GM12864 (cell line): ENCODE measurements around the gene TLR1.
A peak's percentile ranks its signal among the peaks of the same experiment; 100 is the strongest.

Experiments
- DNase-seq: peaks from one replicate; pipeline ENCODE4 v3.0.0-alpha.2; 2011; ENCODE audit warnings: low read depth
- H3K4me3 ChIP-seq: 2 replicates; pipeline ENCODE4 v1.5.1; 2011; ENCODE audit warnings: mild to moderate bottlenecking, low read depth, low read length, control low read depth
- CTCF ChIP-seq: IDR thresholded peaks from 2 replicates; pipeline ENCODE4 v1.5.1; 2011; ENCODE audit warnings: low read depth, mild to moderate bottlenecking, moderate library complexity, low read length, control low read depth, inconsistent platforms; ENCODE audit errors: missing control alignments

The TLR1 gene

DNA sequence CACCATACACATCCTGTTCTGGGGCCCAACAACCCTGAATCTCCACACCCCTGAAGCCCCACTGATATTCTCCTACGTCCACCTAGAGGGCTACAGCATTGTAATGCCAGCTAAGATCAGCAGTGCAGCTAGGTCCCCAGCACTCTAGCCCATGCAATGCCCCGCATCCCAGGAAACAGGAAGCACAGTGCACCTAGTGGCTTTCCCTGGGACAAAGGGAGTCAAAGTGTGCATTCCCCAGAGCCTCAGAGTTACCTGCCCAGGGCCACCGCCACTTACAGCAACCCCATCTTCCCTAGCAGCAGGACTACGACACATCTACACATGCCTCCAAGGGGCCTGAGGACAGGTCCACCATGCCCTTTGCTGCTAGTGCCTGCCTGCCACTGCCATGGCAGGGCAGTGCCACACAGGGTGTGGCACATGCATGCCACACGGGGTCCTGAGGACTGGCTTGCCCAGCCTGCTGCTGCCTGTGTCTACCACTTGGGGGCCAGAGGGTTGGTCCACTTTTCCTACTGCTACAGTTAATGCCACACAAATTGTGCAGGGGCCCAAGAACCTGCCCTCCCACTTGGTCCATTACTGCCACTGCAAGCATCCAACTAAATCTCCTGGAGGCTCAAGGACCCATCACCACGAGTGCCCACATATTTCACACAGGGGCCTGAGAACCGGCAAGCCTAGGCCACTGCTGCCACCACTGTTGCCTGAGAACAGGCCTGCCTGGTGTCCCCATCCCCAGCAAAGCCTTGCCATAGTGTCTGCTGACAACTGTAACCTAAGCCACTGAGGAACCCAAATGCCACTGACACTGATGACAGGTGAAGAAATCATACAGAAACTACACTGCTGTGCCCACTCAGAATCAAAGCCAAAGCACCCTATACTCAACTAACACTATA lies 28.3 kb upstream of the TLR1 start:
- no peak overlapping the region for H3K4me3 ChIP-seq
- no peak for DNase-seq
- TF ChIP-seq CTCF = peak; percentile 54

- DNase-seq = no peak
- H3K4me3 ChIP-seq = no peak overlapping the region
These were observed 27.6 kb upstream of the TLR1 start for GRCh38 chr4:38832206-38832605.

GRCh38 chr4:38831653-38832052 lies 27.1 kb upstream of the TLR1 start:
- no peak overlapping the region for H3K4me3 ChIP-seq
- TF ChIP-seq CTCF = no peak
- DNase-seq = no peak

More at GRCh38 chr4:38832206-38832605, 27.6 kb upstream of the TLR1 start:
- TF ChIP-seq CTCF = no peak

GRCh38 chr4:38829237-38829636 lies 24.6 kb upstream of the TLR1 start:
- DNase-seq = no peak
- TF ChIP-seq CTCF = no peak
- no peak overlapping the region for H3K4me3 ChIP-seq

- DNase-seq = no peak
- no peak for TF ChIP-seq CTCF
- no peak overlapping the region for H3K4me3 ChIP-seq
These were observed 19.2 kb upstream of the TLR1 start for GRCh38 chr4:38823766-38824165.

- no peak for DNase-seq
- no peak overlapping the region for H3K4me3 ChIP-seq
- no peak for TF ChIP-seq CTCF
These were observed 18.2 kb upstream of the TLR1 start for GRCh38 chr4:38822748-38823303.
